Measurements from ENCODE around the gene GMPS. TPM values are rescaled to one million over a fixed set of nuclear protein-coding genes. Genes with fewer than 3 reads are reported as not detected.

Gene GMPS
- total and polyA plus RNA-seq, 2 of the 13 experiments (the other 11 are each of a cell fraction or from before 2014, with no cell fraction given) = 29.6 to 85.5 TPM

- TF ChIP-seq, protein P1, sequence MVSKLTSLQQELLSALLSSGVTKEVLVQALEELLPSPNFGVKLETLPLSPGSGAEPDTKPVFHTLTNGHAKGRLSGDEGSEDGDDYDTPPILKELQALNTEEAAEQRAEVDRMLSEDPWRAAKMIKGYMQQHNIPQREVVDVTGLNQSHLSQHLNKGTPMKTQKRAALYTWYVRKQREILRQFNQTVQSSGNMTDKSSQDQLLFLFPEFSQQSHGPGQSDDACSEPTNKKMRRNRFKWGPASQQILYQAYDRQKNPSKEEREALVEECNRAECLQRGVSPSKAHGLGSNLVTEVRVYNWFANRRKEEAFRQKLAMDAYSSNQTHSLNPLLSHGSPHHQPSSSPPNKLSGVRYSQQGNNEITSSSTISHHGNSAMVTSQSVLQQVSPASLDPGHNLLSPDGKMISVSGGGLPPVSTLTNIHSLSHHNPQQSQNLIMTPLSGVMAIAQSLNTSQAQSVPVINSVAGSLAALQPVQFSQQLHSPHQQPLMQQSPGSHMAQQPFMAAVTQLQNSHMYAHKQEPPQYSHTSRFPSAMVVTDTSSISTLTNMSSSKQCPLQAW (CRISPR knock-in tag; IDR thresholded peaks at IDR 0.05) = peak; percentile 66; the same call in 1 of the 2 replicates
- TF ChIP-seq, protein P2, sequence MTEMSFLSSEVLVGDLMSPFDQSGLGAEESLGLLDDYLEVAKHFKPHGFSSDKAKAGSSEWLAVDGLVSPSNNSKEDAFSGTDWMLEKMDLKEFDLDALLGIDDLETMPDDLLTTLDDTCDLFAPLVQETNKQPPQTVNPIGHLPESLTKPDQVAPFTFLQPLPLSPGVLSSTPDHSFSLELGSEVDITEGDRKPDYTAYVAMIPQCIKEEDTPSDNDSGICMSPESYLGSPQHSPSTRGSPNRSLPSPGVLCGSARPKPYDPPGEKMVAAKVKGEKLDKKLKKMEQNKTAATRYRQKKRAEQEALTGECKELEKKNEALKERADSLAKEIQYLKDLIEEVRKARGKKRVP (CRISPR knock-in tag; IDR thresholded peaks at IDR 0.05) = peak in 1 of 2 experiments; percentile 13; a peak in 1 of 4 replicates
- TF ChIP-seq TOPORS (CRISPR knock-in tag; IDR thresholded peaks at IDR 0.05) (0 out of 2 replicates have a peak, but pooled peaks have one; percentile 18), RFX5 (IDR thresholded peaks at IDR 0.05; ENCODE audit: low read depth, low read length) (no peak), YY1 (IDR thresholded peaks at IDR 0.05; ENCODE audit: insufficient read depth, insufficient replicate concordance, low read depth, low read length) (no peak), ERF (CRISPR knock-in tag; IDR thresholded peaks at IDR 0.05) (peak; percentile 48), ARID2 (CRISPR knock-in tag; IDR thresholded peaks at IDR 0.05; ENCODE audit: borderline replicate concordance) (0 out of 2 replicates have a peak, but pooled peaks have one; percentile 11), ZNF552 (CRISPR knock-in tag; IDR thresholded peaks at IDR 0.05; ENCODE audit: borderline replicate concordance) (no peak), ZNF792 (CRISPR knock-in tag; IDR thresholded peaks at IDR 0.05) (peak; percentile 57; the same call in 1 of the 2 replicates), DMAP1 (CRISPR knock-in tag; IDR thresholded peaks at IDR 0.05) (peak; percentile 77), ZNF556 (CRISPR knock-in tag; IDR thresholded peaks at IDR 0.05; ENCODE audit: borderline replicate concordance) (peak; percentile 66; the same call in 1 of the 2 replicates), HNRNPUL1 (IDR thresholded peaks at IDR 0.05; ENCODE audit: low read depth, low read length) (no peak), SMARCE1 (IDR thresholded peaks at IDR 0.05; ENCODE audit: borderline replicate concordance) (no peak), NCOA1 (CRISPR knock-in tag; IDR thresholded peaks at IDR 0.05) (no peak), ZBTB8A (CRISPR knock-in tag; IDR thresholded peaks at IDR 0.05; ENCODE audit: borderline replicate concordance, low read depth) (no peak), ZBTB42 (CRISPR knock-in tag; IDR thresholded peaks at IDR 0.05) (no peak), RFXANK (CRISPR knock-in tag; IDR thresholded peaks at IDR 0.05) (no peak), TRIM24 (CRISPR knock-in tag; IDR thresholded peaks at IDR 0.05) (no peak), ZNF850 (CRISPR knock-in tag; conservative IDR thresholded peaks at IDR 0.05) (no peak; the same call in 1 of the 2 replicates), NR0B2 (CRISPR knock-in tag; IDR thresholded peaks at IDR 0.05) (0 out of 2 replicates have a peak, but pooled peaks have one; percentile 2), BORCS8-MEF2B (CRISPR knock-in tag; IDR thresholded peaks at IDR 0.05) (no peak), PAX8 (CRISPR knock-in tag; IDR thresholded peaks at IDR 0.05; ENCODE audit: borderline replicate concordance) (no peak), ZNF839 (CRISPR knock-in tag; IDR thresholded peaks at IDR 0.05; ENCODE audit: borderline replicate concordance) (no peak), HMGA1 (CRISPR knock-in tag; conservative IDR thresholded peaks at IDR 0.05) (no peak), ZNF652 (CRISPR knock-in tag; IDR thresholded peaks at IDR 0.05; ENCODE audit: borderline replicate concordance, low read depth) (no peak; the same call in 1 of the 2 replicates)
- TF ChIP-seq, protein P3, sequence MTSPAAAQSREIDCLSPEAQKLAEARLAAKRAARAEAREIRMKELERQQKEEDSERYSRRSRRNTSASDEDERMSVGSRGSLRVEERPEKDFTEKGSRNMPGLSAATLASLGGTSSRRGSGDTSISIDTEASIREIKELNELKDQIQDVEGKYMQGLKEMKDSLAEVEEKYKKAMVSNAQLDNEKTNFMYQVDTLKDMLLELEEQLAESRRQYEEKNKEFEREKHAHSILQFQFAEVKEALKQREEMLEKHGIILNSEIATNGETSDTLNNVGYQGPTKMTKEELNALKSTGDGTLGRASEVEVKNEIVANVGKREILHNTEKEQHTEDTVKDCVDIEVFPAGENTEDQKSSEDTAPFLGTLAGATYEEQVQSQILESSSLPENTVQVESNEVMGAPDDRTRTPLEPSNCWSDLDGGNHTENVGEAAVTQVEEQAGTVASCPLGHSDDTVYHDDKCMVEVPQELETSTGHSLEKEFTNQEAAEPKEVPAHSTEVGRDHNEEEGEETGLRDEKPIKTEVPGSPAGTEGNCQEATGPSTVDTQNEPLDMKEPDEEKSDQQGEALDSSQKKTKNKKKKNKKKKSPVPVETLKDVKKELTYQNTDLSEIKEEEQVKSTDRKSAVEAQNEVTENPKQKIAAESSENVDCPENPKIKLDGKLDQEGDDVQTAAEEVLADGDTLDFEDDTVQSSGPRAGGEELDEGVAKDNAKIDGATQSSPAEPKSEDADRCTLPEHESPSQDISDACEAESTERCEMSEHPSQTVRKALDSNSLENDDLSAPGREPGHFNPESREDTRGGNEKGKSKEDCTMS (CRISPR knock-in tag; conservative IDR thresholded peaks at IDR 0.05) = no peak
Observed at GRCh38 chr3:155870133-155870944, at the start of gene GMPS (continued).
